Endothelial cell of umbilical vein (primary cell): ENCODE data around the gene ZDHHC14. TPM values are rescaled to one million over a fixed set of nuclear protein-coding genes. Genes with fewer than 3 reads are reported as not detected.

ENCODE experiments used
- BruUV-seq: library from RNA; stranded (reverse); fragments of 400-500 nt; replicated peaks from 2 replicates; lab custom pipeline; 2021; lab: Mats Ljungman, UMichigan
- CTCF ChIA-PET: fragments of 300-600, 350-600 bp; sonication (Branson Sonifier 250); formaldehyde crosslinking; loops from one replicate; lab custom pipeline; 2021; ENCODE audit warnings: antibody characterized with exemption, inconsistent platforms; lab: Charles Lee
- POLR2A ChIA-PET: fragments of 300-600, 350-600 bp; sonication (Branson Sonifier 250); formaldehyde crosslinking; loops from one replicate; lab custom pipeline; 2021; ENCODE audit warnings: antibody characterized with exemption, inconsistent platforms; lab: Charles Lee
- DNase-seq: peaks from one replicate; pipeline ENCODE4 v3.0.0-alpha.2; 2011; ENCODE audit warnings: low read depth, low spot score
- FAIRE-seq: peaks from 2 replicates; lab custom pipeline; 2011; peaks lifted over from hg19 to GRCh38; lab: Jason Lieb, UNC
- H2AFZ ChIP-seq: 2 replicates; pipeline ENCODE4 v1.6.0; 2012; ENCODE audit warnings: low read depth, low read length, control low read depth, inconsistent platforms
- H3K27ac ChIP-seq: 2 replicates; pipeline ENCODE4 v1.5.1; 2011; ENCODE audit warnings: low read depth, mild to moderate bottlenecking, control low read depth, low read length, moderate library complexity; ENCODE audit not compliant: insufficient read depth
- H3K27me3 ChIP-seq, 2 experiments: 2 replicates each; pipeline versions ENCODE4 v1.6.0 to v1.6.1; 2011; ENCODE audit warnings: low read length in 2 of 2, mixed read lengths in 1 of 2; ENCODE audit not compliant: control insufficient read depth in 2 of 2, insufficient read depth in 2 of 2
- H3K36me3 ChIP-seq, 2 experiments: 2 replicates in 1 of 2; 3 replicates in 1 of 2; pipeline ENCODE4 v1.5.1; 2011; ENCODE audit warnings: low read length in 2 of 2, mild to moderate bottlenecking in 1 of 2, moderate library complexity in 1 of 2; ENCODE audit not compliant: control insufficient read depth in 2 of 2, insufficient read depth in 2 of 2; ENCODE audit errors: extremely low read depth in 1 of 2
- H3K4me1 ChIP-seq: 3 replicates; pipeline ENCODE4 v1.5.1; 2011; ENCODE audit warnings: mild to moderate bottlenecking, low read length; ENCODE audit not compliant: control insufficient read depth, insufficient read depth; ENCODE audit errors: extremely low read depth
- H3K4me2 ChIP-seq: 2 replicates; pipeline ENCODE4 v1.6.1; 2011; ENCODE audit warnings: low read length, control low read depth, mixed read lengths; ENCODE audit not compliant: insufficient read depth
- H3K4me3 ChIP-seq, 3 experiments: fragments of 200-600 bp in 1 of 3; sonication (generic), shearing (Covaris generic) in 1 of 3; replicated peaks in 1 of 3; 2 replicates each; pipeline ENCODE4 v1.5.1; 2011 to 2016; ENCODE audit warnings: control low read depth in 3 of 3, low read length in 3 of 3, mild to moderate bottlenecking in 2 of 3, inconsistent platforms in 1 of 3, low read depth in 1 of 3, moderate library complexity in 1 of 3; ENCODE audit not compliant: insufficient read depth in 1 of 3
- H3K79me2 ChIP-seq: 2 replicates; pipeline ENCODE4 v1.6.0; 2012; ENCODE audit warnings: low read length, inconsistent platforms; ENCODE audit not compliant: control insufficient read depth, insufficient read depth
- H3K9ac ChIP-seq: replicated peaks from 2 replicates; pipeline ENCODE3; 2011; ENCODE audit warnings: low read length, control low read depth; ENCODE audit not compliant: insufficient read depth; ENCODE audit errors: extremely low read depth
- H3K9me1 ChIP-seq: replicated peaks from 3 replicates; pipeline ENCODE4 v1.6.0; 2011; ENCODE audit warnings: mild to moderate bottlenecking, low read length; ENCODE audit not compliant: control insufficient read depth, insufficient read depth; ENCODE audit errors: extremely low read depth
- H3K9me3 ChIP-seq: replicated peaks from 2 replicates; pipeline ENCODE4 v1.5.1; 2012; ENCODE audit warnings: low read length, inconsistent platforms; ENCODE audit not compliant: control insufficient read depth, insufficient read depth
- H4K20me1 ChIP-seq: replicated peaks from 2 replicates; pipeline ENCODE3; 2011; ENCODE audit warnings: mild to moderate bottlenecking, low read length; ENCODE audit not compliant: control insufficient read depth, insufficient read depth; ENCODE audit errors: extremely low read depth
- EZH2 ChIP-seq: IDR thresholded peaks from 2 replicates; pipeline ENCODE4 v1.6.1; 2012; ENCODE audit warnings: borderline replicate concordance, low read depth, mild to moderate bottlenecking, moderate library complexity, low read length, inconsistent platforms; ENCODE audit not compliant: severe bottlenecking
- FOS ChIP-seq: IDR thresholded peaks from 2 replicates; pipeline ENCODE4 v1.6.1; 2011; ENCODE audit warnings: mild to moderate bottlenecking, low read length, moderate library complexity, borderline replicate concordance; ENCODE audit not compliant: insufficient read depth
- GATA2 ChIP-seq: IDR thresholded peaks from 2 replicates; pipeline ENCODE4 v1.7.0; 2011; ENCODE audit warnings: low read depth, mild to moderate bottlenecking, moderate library complexity, mixed read lengths, low read length; ENCODE audit not compliant: insufficient read length, insufficient read depth
- JUN ChIP-seq: IDR thresholded peaks from 2 replicates; pipeline ENCODE4 v1.6.1; 2011; ENCODE audit warnings: borderline replicate concordance, low read depth; ENCODE audit not compliant: insufficient read length, insufficient read depth
- MYC ChIP-seq: IDR thresholded peaks from one replicate; pipeline ENCODE4 v1.6.1; 2011; ENCODE audit warnings: mild to moderate bottlenecking, low read depth, low read length
- POLR2A ChIP-seq: IDR thresholded peaks from 2 replicates; pipeline ENCODE4 v1.6.1; 2012; ENCODE audit warnings: low read depth, mild to moderate bottlenecking, control low read depth, low read length
- POLR2AphosphoS5 ChIP-seq: IDR thresholded peaks from 2 replicates; pipeline ENCODE4 v1.6.1; 2012; ENCODE audit warnings: low read depth, mild to moderate bottlenecking, control low read depth, low read length, moderate library complexity; ENCODE audit not compliant: insufficient read depth
- dilution Hi-C: fragments of 300-500 bp; cut with MboI; formaldehyde crosslinking; loops from one replicate; pipeline ENCODE4 v1.15.0; 2019; ENCODE audit warnings: low sequenced_read_pairs; ENCODE audit not compliant: extremely low pct_ligation_motif_present
- intact Hi-C: fragments of 100-400 bp; cut with micrococcal nuclease; formaldehyde crosslinking; loops from one replicate; pipeline ENCODE4 v1.10.0; 2022
- polyA plus RNA-seq, 4 experiments: library from polyadenylated mRNA; depleted of rRNA in 3 of 4; stranded (reverse) in 3 of 4; unstranded in 1 of 4; fragments of >200 nt; gene quantifications; 2 replicates each; pipeline versions ENCODE4 v1.2.1 to v1.2.3, GENCODE V29; 2011 to 2012; ENCODE audit warnings: missing spikeins in 1 of 4
- total RNA-seq: library from RNA; stranded (reverse); gene quantifications from 2 replicates; pipeline ENCODE4 v1.2.3, GENCODE V29; 2021
- TF ChIP-seq, protein P1 (sequence below), 2 donors: IDR thresholded peaks; 1 replicate in 1 of 2; 2 replicates in 1 of 2; pipeline ENCODE4 v1.5.1; 2011; ENCODE audit warnings: low read length in 2 of 2, mild to moderate bottlenecking in 2 of 2, moderate library complexity in 2 of 2, control low read depth in 1 of 2, inconsistent platforms in 1 of 2, low read depth in 1 of 2; ENCODE audit not compliant: insufficient read depth in 1 of 2; ENCODE audit errors: extremely low read depth in 1 of 2
- TF ChIP-seq, protein P2 (sequence below): IDR thresholded peaks from 2 replicates; pipeline ENCODE4 v1.6.1; 2011; ENCODE audit not compliant: insufficient read depth, insufficient read length

ZDHHC14 gene
- total and polyA plus RNA-seq, 2 donors (not counting 3 experiments of a cell fraction or from before 2014, with no cell fraction given) = 23.0 to 25.6 TPM

GRCh38 chr6:157656437-157656997, 275.5 kb downstream of the ZDHHC14 start:
- BruUV-seq = no TSS peak
- TF ChIP-seq GATA2 (no peak), POLR2AphosphoS5 (no peak), FOS (no peak), JUN (no peak), MYC (no peak), POLR2A (no peak), EZH2 (no peak)
- TF ChIP-seq, protein P1, sequence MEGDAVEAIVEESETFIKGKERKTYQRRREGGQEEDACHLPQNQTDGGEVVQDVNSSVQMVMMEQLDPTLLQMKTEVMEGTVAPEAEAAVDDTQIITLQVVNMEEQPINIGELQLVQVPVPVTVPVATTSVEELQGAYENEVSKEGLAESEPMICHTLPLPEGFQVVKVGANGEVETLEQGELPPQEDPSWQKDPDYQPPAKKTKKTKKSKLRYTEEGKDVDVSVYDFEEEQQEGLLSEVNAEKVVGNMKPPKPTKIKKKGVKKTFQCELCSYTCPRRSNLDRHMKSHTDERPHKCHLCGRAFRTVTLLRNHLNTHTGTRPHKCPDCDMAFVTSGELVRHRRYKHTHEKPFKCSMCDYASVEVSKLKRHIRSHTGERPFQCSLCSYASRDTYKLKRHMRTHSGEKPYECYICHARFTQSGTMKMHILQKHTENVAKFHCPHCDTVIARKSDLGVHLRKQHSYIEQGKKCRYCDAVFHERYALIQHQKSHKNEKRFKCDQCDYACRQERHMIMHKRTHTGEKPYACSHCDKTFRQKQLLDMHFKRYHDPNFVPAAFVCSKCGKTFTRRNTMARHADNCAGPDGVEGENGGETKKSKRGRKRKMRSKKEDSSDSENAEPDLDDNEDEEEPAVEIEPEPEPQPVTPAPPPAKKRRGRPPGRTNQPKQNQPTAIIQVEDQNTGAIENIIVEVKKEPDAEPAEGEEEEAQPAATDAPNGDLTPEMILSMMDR (IDR thresholded peaks at IDR 0.05; ENCODE audit: extremely low read depth in 1 of 2, insufficient read depth in 1 of 2, low read depth in 1 of 2, low read length in 2 of 2) = no peak
- TF ChIP-seq, protein P2, sequence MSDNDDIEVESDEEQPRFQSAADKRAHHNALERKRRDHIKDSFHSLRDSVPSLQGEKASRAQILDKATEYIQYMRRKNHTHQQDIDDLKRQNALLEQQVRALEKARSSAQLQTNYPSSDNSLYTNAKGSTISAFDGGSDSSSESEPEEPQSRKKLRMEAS = no peak
- ChIA-PET POLR2A (interaction anchor here (0.7 to 1.1 kb wide), 2 partner anchors 225 to 332 kb away, joined by 3 read pairs; no protein-coding TSS in a partner anchor), CTCF (interaction anchor here (1.0 to 1.6 kb wide), 3 partner anchors 8 to 13 kb away, joined by 3 to 5 read pairs (median 5); no protein-coding TSS in a partner anchor)
- H3K4me3 ChIP-seq = no peak overlapping the region
- no peak overlapping the region for H3K4me2 ChIP-seq
- H3K9me3 ChIP-seq = no peaks in the 10 kb centered on the region
- intact Hi-C loops = no loop called here
- no peak for DNase-seq
- no peak overlapping the region for H3K9ac ChIP-seq
- no peak overlapping the region for H3K27ac ChIP-seq
- FAIRE-seq = no peak
- no peaks in the 10 kb centered on the region for H3K9me1 ChIP-seq
- dilution Hi-C loops = no loop called here
- peaks cover 8% of the 10 kb centered on the region for H3K4me1 ChIP-seq
- H3K36me3 ChIP-seq = peaks cover 0 to 3% of the 10 kb centered on the region in 2 experiments
- H3K27me3 ChIP-seq = no peaks in the 10 kb centered on the region
- no peaks in the 10 kb centered on the region for H3K79me2 ChIP-seq
- no peaks in the 10 kb centered on the region for H4K20me1 ChIP-seq
- no peak overlapping the region for H2AFZ ChIP-seq
